Fibroblast of the conjunctiva (primary cell): ENCODE data around the gene ECI1.

ENCODE experiments used
- DNase-seq: peaks from one replicate; pipeline ENCODE4 v3.0.0-alpha.2; 2010; ENCODE audit warnings: low read depth

ECI1 gene

DNA sequence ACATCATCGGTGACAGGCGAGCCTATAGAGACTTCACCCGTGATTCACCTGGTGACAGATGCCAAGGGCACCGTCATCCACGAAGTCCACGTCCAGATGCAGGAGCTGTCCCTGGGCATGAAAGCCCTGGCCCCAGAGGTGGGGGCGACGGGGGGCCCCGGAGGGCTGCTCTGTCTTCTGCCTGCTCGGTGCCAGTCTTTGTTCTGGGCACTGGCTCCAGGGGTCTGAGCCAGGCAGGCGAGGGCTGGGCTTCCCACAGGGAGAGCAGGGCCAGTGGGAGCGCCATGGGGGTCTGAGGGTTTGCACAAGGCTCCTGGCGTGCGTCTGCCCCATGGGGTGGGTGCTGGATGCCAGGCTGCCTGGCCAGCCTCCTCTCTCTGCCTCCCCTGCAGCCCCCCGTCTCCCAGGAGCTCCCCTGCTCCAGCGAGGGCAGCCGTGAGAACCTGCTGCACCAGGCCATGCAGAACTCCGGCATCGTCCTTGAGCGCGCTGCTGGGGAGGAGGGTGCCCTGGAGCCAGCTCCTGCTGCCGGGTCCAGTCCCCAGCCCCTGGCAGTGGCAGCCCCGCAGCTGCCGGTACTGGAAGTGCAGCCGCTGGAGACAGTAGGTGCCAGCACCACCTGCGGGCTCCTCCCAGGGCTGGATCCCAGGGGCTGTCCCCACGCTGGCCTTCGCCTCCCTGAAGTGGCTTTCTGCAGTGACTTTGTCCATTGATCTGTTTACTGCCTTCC lies 18.2 kb downstream of the ECI1 start:
- no peak for DNase-seq

DNA sequence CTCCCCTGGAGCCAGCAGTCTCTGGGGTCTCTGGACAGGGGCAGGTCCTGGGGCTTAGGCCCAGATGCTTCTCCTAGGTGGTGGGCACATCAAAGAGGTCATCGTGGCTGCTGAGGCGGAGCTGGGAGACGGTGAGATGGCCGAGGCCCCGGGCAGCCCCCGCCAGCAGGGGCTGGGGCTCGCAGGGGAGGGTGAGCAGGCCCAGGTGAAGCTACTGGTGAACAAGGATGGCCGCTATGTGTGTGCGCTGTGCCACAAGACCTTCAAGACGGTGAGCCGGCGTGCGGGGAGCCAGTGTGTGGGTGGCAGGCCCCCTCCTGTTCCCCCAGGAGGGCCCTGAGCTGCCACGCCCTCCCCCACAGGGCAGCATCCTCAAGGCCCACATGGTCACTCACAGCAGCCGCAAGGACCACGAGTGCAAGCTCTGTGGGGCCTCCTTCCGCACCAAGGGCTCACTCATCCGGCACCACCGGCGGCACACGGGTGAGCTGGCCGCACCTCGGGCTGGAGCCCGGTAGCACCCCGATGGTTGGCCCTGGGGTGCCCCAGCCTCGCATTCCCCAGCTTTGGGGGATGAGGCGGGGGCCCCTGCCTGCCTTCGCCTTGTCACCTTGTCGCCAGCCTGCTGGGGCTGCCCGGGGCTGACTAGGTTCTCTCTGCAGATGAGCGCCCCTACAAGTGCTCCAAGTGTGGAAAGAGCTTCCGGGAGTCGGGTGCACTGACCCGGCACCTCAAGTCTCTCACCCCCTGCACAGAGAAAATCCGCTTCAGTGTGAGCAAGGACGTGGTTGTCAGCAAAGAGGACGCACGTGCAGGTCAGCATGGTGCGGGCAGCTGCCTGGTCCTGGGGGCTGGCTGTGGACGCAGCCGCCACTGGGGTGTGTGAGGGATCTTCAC lies 19.0 kb downstream of the ECI1 start:
- DNase-seq, result no peak

DNA sequence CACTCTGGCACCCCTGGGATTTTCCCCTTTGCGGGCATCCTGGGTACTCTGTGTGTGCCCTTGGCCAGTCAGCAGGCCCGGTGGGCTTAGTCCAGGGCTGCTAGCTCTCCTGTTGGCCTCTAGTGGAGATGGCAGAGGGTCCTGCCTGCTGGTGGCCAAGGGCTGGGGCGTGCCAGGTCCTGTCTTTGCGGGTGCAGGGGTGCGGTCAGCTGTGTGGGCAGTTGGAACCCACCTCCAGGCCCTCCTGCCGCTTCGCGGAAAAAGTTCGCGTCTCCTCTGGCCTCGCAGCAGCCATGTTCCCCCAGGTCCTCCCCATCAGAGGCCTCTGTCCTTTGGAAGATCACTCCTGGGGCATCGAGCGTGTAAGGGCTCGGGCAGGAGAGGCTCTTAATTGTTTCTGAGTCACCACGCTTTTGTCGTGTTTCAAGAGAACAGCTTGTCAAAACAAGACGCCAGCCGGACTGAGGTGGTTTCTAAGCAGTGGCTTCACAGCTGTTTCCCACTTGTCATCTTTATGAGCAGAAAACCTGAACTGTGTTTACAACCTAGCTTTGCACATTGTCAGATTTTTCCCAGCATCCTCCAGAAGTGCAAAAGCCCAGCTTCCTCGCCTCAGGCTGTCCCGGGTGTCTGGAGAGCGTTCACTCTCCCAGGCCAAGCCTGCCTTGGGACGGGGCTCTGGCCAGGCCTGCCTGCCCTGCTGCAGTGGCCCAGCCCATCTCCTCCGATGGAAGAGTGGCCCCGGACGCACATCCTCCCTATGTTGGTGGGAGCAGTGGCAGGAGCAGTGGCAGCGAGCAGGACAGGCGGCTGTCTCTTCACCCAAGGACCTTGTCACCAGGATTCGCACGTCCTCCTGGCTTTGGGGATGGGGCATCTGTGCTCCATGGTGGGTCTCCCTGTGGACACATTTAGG lies 20.1 kb downstream of the ECI1 start:
- no peak for DNase-seq

DNA sequence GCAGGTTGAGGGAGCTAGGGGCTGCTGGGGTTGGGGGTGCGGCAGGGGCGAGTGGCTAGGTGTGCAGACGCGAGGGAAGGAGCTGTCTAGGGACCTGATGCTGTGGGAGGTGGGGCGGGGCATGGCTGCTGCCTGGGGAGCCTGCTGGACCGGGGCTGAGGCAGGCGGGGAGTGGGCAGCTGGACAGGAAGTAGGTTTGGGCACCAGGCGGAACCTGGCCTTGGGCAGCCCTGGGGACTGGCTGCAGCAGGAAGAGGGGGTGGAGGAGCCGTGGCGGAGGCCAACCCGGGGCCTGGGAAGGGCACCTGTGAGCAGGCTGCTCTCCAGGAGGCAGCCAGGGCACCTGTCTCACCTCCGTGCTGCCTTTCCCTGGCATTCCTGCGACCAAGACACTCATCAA lies 21.0 kb downstream of the ECI1 start:
- DNase-seq, result no peak

DNA sequence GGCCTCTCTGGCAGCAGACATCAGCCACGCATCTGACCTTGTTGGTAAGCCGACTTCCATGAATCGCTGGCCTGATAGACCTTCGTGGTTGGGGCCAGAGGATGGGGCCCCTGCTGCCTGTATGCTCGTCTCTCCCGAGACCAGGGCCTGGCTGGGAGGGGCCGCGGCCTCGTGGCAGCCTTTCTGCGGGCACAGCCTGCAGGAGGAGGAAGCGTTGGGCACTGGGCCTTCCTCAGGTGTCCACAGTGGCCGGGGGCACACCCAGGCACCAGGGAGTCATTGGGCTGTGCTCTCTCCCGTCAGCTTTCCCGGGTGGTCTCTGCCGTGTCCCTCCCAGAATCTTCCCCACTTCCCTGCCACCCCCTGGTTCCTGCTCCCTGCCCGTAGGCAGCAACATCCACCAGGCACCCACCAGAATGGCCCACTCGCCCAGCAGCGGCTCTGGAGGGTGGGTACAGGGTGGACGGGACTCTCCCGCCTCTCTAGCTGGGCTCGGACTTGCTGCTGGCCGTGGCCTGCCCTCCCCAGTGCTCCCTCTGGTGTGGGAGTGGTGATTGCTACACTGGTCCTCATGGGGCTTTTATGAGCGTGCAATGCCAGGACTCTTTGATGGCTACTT lies 21.6 kb downstream of the ECI1 start:
- no peak for DNase-seq

DNA sequence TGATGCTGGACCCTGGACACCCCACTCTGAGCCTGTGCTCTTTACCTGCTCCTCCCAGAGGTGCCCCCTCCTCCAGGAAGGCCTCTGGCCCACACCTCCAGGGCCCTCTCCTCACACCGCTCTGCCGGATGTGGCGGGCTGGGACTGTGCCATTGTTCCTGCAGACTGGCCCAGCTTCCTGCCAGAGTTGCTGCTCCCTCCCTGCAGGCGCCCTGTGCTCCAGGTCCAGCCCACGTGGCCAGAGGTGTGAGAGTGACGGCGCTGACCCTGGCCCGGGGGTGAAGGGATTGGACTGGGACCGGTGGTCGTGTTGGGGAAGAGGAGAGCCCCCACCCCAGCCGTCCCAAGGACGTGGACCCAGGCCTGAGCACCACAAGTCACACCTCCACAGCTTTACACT lies 22.3 kb downstream of the ECI1 start:
- DNase-seq, result no peak

DNA sequence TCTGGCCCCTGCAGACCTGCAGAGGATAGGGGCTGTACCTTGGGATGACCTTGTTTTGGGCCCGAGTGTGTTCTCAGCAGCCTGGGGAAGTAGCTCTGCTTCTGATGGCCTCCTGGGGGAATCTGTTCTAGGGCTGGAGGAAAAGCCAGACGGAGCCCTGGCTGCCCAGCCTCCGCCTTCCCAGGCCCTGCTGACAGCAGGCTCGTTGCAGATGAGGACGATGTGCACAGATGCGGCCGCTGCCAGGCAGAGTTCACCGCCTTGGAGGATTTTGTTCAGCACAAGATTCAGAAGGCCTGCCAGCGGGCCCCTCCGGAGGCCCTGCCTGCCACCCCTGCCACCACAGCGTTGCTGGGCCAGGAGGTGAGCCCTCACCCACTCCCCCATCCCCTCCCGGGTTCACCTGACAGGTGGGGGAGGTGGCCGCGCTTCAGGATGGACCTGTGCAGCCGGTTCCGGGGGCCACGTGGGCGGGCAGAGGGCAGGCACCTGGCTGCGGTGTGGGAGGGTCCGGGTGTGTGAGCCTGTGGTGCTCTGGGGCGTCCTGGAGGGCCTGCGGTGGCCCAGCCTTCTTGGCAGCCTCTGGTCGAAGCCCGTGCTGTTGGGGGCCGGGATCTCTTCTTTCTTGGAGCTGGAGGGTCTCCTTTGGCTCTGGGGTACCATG lies 23.1 kb downstream of the ECI1 start:
- no peak for DNase-seq

DNA sequence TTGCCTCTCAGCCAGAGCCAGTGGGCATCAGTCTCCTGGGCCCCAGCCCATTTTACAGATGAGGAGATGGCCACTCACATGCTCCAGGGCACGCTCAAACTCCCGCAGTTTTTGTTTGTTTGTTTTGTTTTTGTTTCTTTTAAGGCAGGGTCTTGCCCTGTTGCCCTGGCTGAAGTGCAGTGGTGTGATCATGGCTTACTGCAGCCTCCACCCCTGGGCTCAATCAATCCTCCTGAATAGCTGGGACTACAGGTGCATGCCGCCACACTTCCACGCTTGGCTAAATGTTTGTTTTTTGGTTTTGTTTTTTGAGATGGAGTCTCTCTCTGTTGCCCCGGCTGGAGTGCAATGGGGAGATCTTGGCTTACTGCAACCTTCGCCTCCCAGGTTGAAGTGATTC lies 24.5 kb downstream of the ECI1 start:
- DNase-seq, result no peak

DNA sequence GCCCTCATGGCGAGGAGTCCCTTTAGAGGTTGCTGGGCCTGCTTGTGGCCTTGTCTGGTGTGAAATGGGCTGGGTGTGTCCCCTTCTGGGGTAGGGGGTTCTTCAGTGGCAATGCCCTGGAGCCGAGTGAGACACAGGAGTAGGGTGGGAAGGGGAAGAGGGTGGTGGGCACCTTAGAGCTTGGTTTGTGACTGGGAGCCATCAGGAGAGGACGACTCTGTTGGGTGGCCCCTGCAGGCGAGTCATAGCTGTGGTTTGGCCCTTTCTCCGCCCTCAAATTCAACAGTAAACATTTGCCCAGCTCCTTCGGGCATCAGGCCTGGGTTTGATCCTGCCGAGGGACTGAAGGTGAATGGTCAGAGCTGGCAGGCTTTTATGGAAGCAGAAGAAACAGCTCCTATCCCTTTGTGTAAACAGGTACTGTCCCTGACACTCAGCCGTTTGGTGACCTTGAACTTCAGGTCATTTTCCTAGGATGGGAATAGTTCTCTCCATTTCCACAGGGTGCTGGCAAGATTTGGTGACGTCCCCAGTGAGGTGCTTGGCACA lies 25.1 kb downstream of the ECI1 start:
- DNase-seq, result no peak

DNA sequence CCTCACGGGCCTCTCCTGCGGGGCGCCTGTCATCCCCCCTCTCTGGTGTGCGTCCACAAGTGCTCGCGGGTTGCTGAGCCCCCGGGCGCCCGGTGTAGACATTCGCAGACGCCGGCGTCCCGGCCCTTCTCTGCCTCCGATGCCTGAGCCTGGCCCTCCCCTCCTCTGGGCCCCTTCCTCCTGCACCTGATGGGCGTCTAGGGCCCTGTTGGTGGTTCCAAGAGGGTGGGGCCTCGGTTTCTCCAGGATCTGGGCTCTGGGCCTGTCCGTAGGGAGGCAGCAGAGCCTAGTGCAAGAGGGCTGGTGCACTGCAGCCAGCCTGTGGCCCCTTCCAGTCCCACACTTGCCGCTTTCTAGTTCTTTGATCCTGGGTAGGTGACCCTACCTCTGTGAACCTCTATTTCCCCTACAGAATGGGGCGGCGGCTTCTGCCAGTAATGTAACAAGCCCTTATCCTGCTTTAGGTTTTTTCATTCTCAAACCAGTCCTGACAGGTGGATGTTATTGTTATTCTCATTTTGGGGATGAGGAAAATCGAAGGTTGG lies 27.4 kb downstream of the ECI1 start:
- DNase-seq, result peak; percentile 31

DNA sequence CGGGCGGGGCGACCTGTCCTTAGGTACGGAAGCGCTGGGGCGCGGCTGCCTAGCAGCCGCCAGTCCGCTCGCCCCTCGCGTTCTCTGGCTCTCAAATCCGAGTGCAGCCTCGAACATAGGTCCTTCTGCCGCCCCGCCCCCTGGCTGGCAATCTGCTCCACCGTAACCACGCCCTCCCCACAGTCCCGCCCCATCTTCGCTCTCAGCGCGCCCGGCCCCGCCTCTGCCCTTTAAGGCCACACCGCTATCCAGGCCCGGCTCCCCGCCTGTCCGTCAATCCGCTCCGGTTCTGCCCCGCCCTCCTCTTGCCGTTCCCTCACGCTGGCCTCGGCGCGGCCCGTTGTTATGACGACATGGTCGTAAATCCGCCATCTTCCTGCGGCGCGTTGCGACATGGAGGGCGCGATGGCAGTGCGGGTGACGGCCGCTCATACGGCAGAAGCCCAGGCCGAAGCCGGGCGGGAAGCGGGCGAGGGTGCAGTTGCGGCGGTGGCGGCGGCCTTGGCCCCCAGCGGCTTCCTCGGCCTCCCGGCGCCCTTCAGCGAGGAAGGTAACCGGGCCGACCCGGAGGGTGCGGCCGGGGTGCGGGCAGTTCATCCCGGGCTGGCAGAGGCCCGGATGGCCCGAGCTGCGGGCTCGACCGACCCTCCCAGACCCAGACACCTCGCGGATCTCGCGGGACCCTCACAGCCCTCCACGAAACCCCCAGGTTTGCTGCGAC lies 28.0 kb downstream of the ECI1 start, which contains the start of gene E4F1:
E4F1 (plus strand) TSS at position 371 of the 721 bp plus-strand sequence; CDS start at position 394, 23 bp downstream.
- DNase-seq, result peak; percentile 99

DNA sequence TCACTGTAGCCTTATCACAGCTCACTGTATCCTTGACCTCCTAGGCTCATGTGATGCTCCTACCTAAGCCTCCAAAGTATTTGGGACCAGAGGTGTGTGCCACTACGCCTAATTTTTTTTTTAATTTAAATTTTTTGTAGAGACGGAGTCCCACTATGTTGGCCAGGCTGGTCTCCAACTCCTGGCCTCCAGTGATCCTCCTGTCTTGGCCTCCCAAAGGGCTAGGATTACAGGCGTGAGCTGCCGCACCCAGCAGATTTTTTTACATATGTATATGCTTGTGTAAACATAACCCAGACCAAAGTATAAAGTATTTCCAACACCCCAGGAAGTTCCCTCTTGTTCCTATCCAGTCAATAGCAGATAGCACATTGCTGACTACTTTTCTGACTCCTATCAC lies 35.1 kb downstream of the ECI1 start:
- no peak for DNase-seq

DNA sequence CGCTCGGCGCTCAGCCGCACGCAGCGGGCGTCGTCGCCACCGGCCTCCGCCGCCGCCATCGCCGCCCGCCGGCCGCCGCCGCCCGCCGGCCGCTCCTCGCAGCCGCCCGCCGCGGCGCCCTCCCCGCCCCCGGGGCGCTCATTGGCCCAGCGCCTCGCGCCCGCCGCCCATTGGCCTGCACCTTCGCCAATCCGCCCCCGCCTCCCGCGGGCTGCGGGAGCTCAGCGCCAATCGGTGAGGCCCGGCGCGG lies 36.7 kb downstream of the ECI1 start, which contains the start of gene PGP:
PGP (minus strand) TSS at position 122 of the 250 bp plus-strand sequence; CDS start at position 59, 63 bp downstream.
- no peak for DNase-seq

DNA sequence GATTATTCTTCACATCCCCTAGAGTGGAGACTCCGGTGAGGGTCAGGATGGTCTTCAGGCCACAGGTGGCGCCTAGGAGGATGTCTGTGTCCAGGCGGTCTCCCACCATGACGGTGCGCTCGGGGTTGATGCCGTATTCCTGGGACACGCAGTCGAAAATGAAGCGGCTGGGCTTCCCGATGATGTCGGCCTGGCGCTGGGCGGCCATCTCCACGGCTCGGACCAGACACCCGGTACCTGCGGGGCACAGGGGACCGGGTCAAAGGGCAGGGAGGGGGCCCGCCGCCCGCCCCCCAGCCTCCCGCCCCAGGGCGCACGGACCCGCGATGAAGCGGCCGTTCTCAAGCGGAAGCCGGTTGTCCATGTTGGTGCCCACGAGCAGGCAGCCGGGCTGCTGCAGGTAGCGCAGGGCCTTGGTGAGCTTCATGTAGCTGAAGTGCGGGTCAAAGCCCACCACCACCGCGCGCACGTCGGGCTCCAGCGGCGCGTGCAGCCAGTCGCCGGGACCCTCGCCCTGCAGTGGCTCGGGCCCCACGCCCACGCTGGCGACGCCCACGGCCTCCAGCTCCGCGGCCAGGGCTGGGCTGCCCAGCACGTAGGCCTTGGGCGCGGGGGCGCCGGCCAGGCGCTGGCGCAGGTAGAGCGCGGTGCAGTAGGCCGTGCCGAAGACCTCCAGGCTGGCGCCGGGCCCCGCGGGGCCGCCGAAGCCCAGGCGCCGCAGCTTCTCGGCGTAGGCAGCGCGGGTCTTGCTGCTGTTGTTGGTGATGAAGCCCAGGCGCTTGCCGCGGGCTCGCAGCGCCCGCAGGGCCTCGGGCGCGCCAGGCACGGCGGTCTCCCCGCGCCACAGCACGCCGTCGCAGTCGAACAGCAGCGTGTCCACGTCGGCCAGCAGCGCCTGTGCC lies 37.3 kb downstream of the ECI1 start:
- DNase-seq, result no peak

DNA sequence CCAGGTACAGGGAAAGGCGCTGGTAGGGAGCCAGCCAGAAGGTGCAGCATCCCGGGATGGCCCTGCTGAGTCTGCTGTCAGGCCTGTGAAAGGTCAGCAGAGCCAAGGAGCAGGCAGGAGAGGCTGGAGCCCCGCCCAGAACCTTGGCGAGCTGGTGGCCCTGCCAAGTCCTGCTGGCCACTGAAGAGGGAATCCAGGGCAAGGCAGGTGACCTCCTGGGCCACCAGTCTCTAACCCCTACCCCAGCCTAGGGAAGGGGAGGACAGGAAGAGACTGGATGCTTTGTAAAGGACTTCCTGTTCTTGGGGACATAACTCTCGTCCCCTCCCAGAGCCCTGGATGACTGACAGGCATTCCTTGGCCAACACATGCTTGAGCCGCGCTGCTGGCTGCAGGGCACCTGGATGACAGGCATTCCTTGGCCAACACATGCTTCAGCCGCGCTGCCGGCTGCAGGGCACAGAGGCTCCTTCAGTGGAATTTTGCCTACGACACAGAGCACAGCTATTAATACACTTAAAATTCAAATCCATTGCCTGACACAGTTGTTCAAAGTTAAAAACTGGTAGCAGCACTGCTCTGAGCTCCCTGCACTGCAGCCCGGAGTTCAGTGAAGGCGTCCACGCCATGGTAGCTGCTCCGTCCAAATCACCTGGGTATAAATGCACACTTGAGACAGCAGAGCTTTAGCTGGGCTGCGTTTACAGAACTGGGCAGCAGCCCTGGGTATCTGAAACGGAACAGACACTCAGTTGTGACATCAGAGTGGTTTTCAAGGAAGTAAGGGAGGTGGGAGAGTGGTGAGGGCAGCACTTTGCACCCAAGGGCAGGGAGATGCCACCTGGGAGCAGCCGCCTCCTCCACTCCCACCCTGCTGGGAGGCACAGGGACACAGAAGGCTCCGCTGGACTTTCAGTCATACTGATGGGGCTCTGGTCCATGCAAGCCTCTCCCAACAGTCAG lies 38.7 kb downstream of the ECI1 start:
- DNase-seq, result no peak

DNA sequence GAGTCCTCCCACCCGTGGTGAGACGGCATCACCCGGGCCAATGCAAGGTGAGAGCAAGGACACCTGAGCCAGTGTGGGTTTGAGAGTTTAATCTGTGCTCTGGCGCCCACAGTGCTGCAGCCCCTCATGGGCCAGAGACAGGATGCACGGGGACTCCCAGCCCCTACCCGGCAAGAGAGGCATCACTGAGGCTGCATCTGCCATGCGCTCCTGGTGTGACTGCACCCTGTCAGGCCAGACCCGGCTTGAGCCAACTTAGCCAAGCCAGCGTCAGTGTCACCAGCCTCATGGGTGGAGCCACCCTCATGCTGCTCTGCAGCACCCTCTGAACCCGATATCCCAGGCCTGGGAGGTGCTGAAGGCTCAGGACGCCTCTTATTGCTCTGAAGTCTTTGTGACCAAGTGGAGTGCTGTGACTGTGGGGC lies 39.5 kb downstream of the ECI1 start:
- no peak for DNase-seq
